Stimulated activated CD8-positive, alpha-beta memory T cell treated with anti-CD3 and anti-CD28 coated beads, Interleukin-7, amount 100 ng/mL, for 48 hours (primary cell): ENCODE data around the gene ZMIZ2.

Experiments
- DNase-seq, 2 donors: peaks; one replicate each; pipeline ENCODE4 v3.0.0-alpha.2; 2020; ENCODE audit warnings: low read depth in 1 of 2; ENCODE audit errors: extremely low read depth in 1 of 2

Gene ZMIZ2

GRCh38 chr7:44756904-44757303, 8.3 kb downstream of the ZMIZ2 start:
- DNase-seq: no peak

GRCh38 chr7:44757311-44757710, 8.7 kb downstream of the ZMIZ2 start:
- DNase-seq: no peak

- no peak for DNase-seq
These were observed 9.1 kb downstream of the ZMIZ2 start for GRCh38 chr7:44757739-44758138.

GRCh38 chr7:44759246-44759645, 10.6 kb downstream of the ZMIZ2 start:
- no peak for DNase-seq

- no peak for DNase-seq
These were observed 11.5 kb downstream of the ZMIZ2 start for GRCh38 chr7:44760034-44760580.

GRCh38 chr7:44761207-44762161, 12.8 kb downstream of the ZMIZ2 start:
- DNase-seq: no peak

- DNase-seq: no peak
These were observed 13.7 kb downstream of the ZMIZ2 start for GRCh38 chr7:44762300-44762699.

- DNase-seq: no peak
These were observed 14.3 kb downstream of the ZMIZ2 start for GRCh38 chr7:44762726-44763522.

- no peak for DNase-seq
These were observed 15.4 kb downstream of the ZMIZ2 start for GRCh38 chr7:44764081-44764480.

- DNase-seq: no peak
These were observed 16.3 kb downstream of the ZMIZ2 start for GRCh38 chr7:44764665-44765578.

GRCh38 chr7:44765579-44766415, 17.1 kb downstream of the ZMIZ2 start:
- DNase-seq: no peak

- no peak for DNase-seq
These were observed 17.8 kb downstream of the ZMIZ2 start for GRCh38 chr7:44766416-44766801.

- no peak for DNase-seq
These were observed 18.7 kb downstream of the ZMIZ2 start for GRCh38 chr7:44767134-44767911.

- no peak for DNase-seq
These were observed 19.4 kb downstream of the ZMIZ2 start for GRCh38 chr7:44767912-44768627.

GRCh38 chr7:44768628-44769371, 20.2 kb downstream of the ZMIZ2 start:
- no peak for DNase-seq

- no peak for DNase-seq
These were observed 20.7 kb downstream of the ZMIZ2 start for GRCh38 chr7:44769376-44769775.

- no peak for DNase-seq
These were observed 21.2 kb downstream of the ZMIZ2 start for GRCh38 chr7:44769776-44770294.
